Activated naive CD4-positive, alpha-beta T cell (primary cell): ENCODE data around the gene AFM.

Source experiments
- DNase-seq, 4 experiments: peaks; one replicate each; lab custom pipeline; 2025; lab: John Stamatoyannopoulos, UW

The AFM gene, protein sequence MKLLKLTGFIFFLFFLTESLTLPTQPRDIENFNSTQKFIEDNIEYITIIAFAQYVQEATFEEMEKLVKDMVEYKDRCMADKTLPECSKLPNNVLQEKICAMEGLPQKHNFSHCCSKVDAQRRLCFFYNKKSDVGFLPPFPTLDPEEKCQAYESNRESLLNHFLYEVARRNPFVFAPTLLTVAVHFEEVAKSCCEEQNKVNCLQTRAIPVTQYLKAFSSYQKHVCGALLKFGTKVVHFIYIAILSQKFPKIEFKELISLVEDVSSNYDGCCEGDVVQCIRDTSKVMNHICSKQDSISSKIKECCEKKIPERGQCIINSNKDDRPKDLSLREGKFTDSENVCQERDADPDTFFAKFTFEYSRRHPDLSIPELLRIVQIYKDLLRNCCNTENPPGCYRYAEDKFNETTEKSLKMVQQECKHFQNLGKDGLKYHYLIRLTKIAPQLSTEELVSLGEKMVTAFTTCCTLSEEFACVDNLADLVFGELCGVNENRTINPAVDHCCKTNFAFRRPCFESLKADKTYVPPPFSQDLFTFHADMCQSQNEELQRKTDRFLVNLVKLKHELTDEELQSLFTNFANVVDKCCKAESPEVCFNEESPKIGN

DNA sequence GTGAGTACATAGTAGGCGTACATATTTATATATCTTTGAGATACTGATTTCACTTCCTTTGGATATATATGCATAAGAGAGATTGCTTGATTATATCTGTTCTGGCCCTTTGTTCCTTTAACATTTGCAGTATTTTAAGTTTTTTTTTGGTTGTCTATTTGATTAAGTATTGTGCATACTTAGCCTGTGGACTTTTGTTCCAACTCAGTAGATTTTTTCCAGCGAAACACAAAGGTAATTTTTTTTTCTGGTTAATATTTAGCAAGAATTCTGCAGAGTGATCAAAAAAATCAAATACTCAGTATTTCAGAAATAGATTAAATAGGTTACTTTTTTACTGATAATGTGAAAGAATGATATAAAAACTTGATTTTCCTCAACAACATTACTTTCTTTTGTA lies at the start of gene AFM:
Gene AFM, plus strand, starts transcription at position 388 of the 400 bp plus-strand sequence. CDS start 31 bp downstream, outside the sequence.
- DNase-seq: no peak

DNA sequence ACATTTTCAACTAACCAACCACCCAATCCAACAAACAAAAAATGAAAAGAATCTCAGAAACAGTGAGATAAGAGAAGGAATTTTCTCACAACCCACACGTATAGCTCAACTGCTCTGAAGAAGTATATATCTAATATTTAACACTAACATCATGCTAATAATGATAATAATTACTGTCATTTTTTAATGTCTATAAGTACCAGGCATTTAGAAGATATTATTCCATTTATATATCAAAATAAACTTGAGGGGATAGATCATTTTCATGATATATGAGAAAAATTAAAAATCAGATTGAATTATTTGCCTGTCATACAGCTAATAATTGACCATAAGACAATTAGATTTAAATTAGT lies 49.8 kb upstream of the AFM start:
- no peak for DNase-seq

DNA sequence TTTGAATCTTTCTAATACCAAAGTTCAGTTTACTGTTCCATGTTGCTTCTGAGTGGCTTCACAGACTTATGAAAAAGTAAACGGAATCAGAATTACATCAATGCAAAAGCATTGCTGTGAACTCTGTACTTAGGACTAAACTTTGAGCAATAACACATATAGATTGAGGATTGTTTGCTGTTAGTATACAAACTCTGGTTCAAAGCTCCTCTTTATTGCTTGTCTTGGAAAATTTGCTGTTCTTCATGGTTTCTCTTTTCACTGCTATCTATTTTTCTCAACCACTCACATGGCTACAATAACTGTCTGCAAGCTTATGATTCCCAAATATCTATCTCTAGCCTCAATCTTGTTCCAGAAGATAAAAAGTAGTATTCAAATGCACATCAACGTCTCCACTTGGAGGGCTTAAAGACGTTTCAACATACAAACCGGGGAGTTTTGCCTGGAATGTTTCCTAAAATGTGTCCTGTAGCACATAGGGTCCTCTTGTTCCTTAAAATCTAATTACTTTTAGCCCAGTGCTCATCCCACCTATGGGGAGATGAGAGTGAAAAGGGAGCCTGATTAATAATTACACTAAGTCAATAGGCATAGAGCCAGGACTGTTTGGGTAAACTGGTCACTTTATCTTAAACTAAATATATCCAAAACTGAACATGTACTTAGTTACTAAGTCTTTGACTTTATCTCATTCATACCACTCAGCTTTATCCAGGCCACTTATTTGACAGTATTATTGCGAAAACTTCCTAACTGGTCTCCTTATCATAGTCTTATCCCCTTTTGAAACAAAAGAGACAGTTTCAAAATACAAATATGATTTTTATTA lies 49.2 kb upstream of the AFM start:
- DNase-seq: no peak

DNA sequence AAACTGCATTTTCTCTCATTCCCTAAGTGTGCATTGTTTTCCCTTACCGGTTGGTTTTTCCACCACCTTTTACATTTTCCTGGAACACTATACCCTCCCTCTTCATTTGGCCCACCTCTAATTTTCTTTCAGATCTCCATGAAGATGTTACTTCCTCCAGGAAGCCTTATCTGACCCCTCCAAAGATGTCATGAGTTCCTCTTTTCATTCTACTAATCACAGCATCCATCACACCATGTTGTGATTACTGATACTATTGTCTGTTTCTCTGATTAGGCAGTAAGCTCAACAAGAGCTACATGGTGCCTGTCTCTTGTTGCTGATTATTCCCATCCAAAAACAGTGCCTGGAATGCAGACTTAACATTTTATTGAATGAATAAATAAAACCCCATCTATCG lies 48.4 kb upstream of the AFM start:
- no peak for DNase-seq

DNA sequence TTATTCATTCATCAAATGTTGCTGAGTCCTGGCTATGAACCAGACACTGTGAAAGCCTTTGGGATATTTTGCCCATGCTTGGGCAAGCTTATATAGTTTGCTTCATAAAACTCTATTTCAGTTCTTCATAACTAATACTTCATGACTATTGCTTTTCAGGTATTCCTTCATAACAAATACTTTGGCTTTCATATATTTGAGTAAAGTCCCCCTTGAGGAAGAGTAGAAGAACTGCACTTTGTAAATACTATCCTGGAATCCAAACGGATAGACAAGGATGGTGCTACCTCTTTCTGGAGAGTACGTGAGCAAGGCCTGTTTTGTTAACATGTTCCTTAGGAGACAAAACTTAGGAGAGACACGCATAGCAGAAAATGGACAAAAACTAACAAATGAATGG lies 47.2 kb upstream of the AFM start:
- no peak for DNase-seq

DNA sequence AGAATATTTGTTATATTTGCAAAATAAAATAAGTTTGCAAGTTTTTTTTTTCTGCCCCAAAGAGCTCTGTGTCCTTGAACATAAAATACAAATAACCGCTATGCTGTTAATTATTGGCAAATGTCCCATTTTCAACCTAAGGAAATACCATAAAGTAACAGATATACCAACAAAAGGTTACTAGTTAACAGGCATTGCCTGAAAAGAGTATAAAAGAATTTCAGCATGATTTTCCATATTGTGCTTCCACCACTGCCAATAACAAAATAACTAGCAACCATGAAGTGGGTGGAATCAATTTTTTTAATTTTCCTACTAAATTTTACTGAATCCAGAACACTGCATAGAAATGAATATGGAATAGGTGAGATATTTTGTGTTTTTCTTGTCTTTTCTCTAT lies 45.6 kb upstream of the AFM start, which contains the start of gene AFP:
Gene AFP, plus strand, starts transcription at position 238 of the 400 bp plus-strand sequence. Its CDS starts 42 bp downstream, at position 280.
- DNase-seq: no peak

DNA sequence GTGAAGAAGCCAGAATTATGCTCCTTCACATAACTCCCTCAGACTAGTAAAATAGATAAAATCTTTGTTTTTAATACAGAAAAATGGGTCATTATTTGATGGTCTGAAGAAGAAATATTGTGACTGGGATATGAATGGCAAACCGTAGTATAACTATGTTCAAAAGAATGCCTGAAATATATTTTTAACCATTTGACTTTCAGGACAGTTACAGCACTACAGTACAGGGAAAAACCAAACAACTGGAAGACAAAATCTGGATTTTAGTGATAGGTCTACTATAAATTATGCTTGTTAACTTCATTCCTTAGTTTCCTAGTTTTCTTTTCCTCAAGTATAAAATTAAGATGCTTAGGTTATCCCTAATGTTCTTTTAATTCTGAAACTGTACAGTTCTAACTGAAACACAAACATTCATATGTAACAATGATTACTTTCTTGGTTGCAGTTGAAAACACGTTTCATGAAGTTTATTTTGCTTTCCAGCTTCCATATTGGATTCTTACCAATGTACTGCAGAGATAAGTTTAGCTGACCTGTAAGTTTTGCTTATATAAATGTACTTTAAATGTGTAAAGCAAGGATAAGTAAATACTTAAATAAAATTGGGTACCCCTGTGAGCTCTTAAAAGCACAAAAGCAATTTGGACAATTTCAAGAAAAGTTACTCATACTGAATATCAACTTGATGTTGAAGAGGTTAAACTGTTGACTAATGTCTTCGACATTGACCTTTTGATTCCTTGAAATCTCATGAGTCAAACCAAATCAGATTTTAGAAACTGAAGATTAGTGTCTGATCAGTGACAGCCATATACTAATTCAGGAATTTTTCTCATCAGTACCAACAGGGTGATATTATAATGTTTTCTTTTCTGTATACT lies 44.6 kb upstream of the AFM start:
- no peak for DNase-seq

DNA sequence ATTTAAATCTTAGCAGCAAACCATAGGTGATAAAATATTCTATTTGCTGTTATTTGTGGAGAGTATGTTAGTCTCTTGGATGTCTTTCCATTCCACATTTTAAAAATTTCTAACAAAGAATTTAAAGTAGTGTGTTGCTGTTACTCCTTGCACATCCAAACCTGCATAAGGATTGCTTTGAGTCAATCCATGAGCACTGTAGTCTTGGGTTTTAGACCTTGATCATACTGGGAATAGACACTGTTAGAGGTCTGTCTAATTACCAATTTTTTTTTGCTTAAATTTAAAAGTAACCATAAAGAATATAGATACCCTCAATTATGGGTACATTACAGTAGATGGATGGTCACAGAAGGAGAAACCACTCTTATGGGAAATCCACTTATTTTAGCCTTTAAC lies 44.0 kb upstream of the AFM start:
- no peak for DNase-seq

DNA sequence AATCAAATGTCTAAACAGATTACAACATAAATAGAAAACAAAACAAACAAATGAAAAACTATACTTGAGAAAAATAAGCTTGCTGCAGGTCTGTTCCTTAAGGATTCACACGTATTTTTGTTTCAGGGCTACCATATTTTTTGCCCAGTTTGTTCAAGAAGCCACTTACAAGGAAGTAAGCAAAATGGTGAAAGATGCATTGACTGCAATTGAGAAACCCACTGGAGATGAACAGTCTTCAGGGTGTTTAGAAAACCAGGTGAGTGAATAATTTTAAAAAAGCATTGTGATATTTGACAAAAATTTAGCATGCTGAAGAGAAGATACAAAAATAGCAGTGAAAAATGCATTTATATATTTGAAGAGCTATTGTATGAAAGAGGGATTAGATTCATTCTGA lies 43.5 kb upstream of the AFM start:
- no peak for DNase-seq

DNA sequence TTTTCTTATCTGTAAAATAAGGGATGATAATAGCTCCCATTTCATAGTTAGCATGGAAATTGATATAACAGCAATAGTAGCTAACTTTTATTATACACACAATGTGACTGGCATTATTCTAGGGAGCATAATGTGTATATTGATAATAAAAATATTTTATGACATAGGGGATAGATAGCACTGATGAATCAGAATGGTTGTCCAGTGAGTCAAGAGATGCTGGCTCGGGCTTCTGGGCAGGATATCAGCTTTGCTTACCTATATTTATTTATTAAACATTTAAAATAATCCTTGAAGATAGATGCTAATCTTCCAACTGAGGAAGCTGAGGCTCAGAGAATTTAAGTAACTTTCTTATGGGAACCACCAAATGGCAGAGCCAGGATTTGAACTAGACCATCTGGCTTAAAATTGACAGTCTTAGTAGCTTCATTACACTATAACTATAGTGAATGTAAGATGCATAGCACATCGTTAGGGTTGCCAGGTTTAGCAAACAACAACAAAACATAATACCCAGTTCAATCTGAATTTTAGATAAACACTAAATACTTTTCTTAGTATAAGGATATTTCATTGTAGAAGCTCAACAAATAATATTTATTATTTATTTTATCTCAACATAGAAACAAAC lies 42.8 kb upstream of the AFM start:
- DNase-seq: no peak

DNA sequence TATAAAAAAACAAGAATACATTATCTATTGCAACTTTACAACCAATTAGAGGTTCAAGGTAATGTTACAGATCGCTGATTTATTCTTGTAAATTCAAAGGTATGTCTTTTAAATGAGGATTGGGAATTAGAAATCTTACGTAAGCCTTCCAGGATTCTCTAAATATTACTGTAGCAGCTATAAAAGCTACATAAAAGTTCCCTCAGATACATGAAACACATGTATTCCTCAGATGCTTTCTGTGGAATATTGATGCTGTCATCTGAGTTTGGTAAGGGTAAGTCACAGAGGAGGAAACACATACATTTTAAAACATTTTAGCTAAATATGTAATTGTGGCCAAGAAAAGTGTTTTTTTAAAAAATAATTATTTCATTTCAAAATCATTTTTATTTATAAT lies 42.1 kb upstream of the AFM start:
- no peak for DNase-seq

DNA sequence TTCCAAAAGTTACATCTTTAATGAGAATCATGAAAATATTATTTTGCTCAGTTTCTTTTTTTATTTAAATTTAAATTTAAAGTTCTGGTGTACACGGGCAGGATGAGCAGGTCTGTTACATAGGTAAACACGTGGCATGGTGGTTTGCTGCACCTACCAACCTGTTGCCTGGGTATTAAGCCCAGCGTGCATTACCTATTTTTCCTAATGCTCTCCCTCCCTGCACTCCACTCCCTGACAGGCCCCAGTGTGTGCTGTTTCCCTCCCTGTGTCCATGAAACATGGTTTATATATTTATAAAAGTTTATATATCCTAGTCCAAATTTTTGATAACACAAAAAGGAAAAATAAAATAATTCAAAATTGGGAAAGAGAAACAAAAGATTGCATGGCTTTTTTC lies 41.6 kb upstream of the AFM start:
- no peak for DNase-seq

DNA sequence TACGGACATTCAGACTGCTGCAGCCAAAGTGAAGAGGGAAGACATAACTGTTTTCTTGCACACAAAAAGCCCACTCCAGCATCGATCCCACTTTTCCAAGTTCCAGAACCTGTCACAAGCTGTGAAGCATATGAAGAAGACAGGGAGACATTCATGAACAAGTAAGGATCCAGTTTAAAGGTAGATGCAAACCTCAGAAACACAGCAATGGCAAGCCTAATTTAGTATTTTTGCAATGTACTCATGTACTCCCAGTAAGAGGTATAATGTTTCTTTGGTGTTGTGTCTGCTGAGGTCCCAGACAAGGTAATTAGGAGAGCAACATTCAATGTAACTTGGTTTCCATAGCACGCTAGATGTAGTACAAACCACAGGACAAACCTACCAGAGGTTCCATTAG lies 40.9 kb upstream of the AFM start:
- no peak for DNase-seq

DNA sequence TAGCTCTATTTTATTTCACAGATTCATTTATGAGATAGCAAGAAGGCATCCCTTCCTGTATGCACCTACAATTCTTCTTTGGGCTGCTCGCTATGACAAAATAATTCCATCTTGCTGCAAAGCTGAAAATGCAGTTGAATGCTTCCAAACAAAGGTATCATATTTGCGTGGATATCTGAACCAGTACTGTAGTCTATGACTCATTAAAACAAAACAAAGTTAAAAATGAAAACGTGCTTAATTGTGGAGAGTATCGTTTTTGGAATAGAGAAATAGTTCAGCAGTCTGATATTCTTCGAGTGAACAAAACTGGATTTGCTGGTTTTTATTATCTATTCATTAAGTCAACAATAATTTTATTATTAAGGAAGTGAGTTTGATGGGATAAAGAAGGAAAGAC lies 39.3 kb upstream of the AFM start:
- no peak for DNase-seq

DNA sequence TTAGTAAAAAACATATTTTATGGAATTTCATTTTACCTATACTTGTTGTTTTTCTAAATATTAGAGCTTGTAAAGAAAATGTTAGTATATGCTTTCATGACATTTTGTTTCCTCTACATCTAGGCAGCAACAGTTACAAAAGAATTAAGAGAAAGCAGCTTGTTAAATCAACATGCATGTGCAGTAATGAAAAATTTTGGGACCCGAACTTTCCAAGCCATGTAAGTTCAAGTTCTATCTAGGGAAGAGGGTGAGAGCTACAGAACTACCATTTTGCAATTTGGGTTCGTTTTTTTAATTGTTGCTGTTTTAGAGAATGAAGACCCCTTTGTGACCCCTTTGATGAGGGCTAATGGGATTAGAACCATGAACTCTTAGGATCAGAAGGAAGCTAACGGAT lies 38.3 kb upstream of the AFM start:
- DNase-seq: no peak

DNA sequence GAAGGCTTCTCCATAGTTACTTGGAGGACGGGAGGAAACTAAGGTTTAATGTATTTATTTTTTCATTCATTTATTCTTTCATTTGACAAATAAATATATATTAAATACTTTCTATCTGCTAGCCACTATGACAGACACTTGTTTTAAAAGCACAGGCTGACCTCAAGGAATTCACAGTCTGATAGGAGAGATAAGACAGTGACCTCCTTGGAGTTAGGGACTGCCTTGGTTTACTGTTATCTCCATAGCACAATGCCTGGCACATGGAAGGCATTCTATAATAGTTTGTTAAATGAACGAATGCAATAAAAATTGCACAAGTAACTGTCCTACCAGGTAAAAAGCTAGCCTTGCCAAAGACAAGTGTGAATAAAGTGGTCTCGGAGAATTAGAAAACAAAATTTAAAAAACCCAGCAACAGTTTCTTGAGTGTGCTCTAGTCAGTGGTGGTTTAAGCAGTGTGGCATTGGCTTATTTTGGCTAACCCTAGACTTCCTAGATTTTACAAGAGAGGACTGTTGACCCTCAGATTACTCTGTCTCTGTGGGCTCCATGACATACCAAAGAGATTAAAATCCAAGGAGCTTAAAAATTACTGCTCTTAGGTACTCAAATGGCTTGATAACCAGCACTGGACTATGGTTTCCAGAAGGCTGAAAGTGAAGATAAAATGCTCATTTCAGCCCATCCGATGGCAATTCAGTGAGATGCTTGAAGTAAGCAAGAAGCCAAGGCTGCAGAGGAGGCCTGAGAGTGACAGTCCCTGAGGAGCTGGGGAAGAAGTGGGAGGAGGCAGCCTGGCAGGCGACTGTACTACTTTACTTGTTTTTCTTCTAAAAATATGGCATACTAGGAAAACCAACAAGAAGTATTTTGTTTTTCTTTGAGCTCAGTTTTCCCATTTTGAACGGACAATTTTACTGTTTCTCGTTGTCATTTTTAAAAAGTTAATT lies 35.9 kb upstream of the AFM start:
- no peak for DNase-seq

DNA sequence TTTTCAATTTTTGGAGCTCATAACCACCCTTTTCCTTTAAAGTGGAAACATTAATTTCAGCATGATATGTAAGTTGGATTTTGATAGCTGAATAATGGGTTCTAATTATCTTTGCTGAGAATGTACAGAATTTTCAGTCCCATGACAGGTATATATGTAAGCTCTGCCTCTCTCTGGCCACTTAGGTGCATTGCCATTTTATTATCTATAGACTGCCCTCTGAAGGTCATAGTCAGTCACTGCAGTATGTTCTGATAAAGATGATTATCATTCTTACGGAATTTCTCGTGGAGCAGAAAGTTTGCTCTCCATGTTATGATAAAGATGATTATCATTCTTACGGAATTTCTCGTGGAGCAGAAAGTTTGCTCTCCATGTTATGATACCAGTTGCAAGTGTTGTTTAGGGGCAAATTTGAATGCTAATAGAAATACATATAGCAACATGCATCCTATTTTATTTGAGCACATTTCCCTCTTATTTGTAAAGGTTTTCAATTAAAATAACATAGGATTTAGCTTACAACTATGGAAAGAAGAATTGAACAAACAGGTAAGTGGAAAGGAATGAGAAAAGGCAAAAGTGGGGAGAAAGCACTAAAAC lies 35.1 kb upstream of the AFM start:
- DNase-seq: no peak

DNA sequence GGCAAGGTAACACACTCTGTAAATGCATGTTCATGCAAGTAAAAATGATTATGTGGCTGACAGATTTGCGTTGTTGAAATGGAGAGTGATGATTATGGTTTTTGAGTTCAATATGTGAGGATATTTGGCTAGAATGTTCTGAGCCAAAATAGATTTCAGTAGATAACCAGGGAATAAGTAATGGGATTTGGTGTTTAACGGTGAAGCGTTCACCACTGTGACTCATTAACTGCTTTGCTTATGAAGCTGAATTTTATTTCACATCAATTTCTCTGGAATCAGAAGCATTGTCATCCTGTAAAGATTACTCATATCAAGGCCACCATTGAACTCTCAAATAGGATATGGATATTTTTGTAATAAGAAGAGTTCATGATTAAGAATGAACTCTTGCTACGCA lies 33.9 kb upstream of the AFM start:
- no peak for DNase-seq

DNA sequence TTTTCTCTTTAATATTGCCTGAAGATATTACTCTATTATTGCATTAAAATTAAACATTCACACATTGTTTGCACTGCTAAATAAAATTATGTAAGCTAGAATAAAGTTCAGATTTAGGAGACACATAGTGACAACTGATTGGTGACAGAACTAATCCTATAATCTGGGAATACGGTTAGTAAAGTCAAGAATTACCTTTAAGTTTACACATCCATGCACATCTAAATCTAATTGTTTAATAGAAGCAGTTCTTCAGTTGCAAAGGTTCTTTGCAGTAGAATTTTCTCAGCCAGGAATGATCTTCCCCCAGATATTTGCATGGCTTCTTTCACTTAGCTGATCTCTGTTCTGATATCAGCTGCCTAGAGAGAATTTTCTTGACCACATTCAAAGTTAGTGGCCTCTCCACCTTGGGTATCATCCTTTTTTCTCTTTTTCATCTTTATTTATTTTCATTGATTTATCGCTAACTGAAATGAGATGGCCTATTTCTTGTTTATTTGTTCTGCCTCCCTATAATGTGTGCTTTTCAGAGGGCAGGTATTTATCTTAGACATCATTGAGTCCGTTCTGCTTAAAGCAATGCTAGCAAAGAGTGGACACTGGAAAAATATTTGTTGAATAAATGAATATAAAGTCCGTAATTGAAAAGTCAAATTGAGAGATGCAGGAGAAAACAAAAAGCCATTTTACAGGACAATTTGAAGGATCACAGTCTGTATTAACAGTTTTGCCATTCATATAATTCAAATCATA lies 32.9 kb upstream of the AFM start:
- no peak for DNase-seq
